Peyer's patch (tissue), 4 donors: ENCODE data around the gene RNU1-1.
"Not testable (repeated sequence)": the region's sequence is repeated elsewhere in the genome, so short reads cannot be mapped to it uniquely, and the experiment has no call there.

ENCODE experiments used
- CTCF ChIP-seq, 6 experiments: fragments of 450-650 bp in 4 of 6; fragments of 200-600 bp in 2 of 6; sonication (generic) in 1 of 6; IDR thresholded peaks; one replicate each; pipeline ENCODE4 v1.5.1; 2017 to 2019; ENCODE audit warnings: antibody characterized with exemption in 6 of 6, mild to moderate bottlenecking in 3 of 6, moderate library complexity in 1 of 6
- POLR2A ChIP-seq, 2 donors: fragments of 450-650 bp; IDR thresholded peaks; one replicate each; pipeline ENCODE4 v1.5.1; 2017; ENCODE audit warnings: antibody characterized with exemption in 2 of 2, mild to moderate bottlenecking in 2 of 2, moderate library complexity in 2 of 2

- TF ChIP-seq POLR2A, CTCF (IDR thresholded peaks at IDR 0.05): not testable (repeated sequence)
These were observed 20.4 kb downstream of the RNU1-1 start for GRCh38 chr1:16493731-16494130.
